HG02852 (cell line): ENCODE measurements around the gene TPPP.
A peak's percentile ranks its signal among the peaks of the same experiment; 100 is the strongest.
"Not testable (repeated sequence)": the region's sequence is repeated elsewhere in the genome, so short reads cannot be mapped to it uniquely, and the experiment has no call there.

Source experiments
- ATAC-seq: cut with Tn5 transposase; IDR thresholded peaks from one replicate; pipeline ENCODE4 v1.9.1; 2021; ENCODE audit warnings: mild to moderate bottlenecking, moderate library complexity; ENCODE audit not compliant: unreplicated experiment

Gene TPPP

GRCh38 chr5:628351-629205 lies 64.6 kb downstream of the TPPP start:
- ATAC-seq = not testable (repeated sequence)

DNA sequence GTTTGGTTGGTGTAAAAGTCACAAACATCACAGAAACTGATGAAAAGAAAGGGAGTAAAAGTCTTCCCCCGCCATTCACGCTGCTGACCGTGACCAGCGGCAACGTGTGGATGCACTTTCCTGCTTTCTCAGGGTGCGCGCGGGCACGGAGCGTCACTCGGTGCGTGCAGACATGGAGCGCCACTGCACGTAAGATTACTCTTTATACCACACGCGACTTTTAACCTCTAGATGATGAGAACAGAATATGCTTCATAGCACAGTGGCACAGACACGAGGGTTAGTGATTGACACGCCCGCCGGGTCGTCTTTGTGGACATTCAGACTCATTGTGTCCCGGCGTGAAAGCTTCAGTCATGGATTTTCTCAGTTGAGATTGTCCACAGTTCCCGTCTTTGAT lies 65.3 kb downstream of the TPPP start:
- no peak for ATAC-seq

DNA sequence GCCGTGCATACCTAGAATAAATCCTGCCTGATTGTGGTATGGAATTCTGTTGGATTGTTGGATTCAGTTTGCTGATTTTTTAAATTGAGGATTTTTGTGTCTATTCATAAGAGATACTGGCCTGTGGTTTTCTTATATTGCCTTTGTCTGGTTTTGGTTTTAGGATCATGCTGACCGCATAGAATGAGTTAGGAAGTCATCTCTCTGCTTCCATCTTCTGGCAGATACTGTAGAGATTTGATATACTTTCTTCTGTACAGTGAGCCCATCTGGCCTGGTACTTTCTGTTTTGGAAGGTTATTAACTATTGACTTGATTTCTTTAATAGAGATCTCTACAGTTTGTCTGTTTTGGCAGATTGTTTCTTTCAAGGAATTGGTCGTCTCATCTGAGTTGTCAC lies 66.3 kb downstream of the TPPP start:
- no peak for ATAC-seq

GRCh38 chr5:625516-625915 lies 67.6 kb downstream of the TPPP start:
- ATAC-seq = no peak

DNA sequence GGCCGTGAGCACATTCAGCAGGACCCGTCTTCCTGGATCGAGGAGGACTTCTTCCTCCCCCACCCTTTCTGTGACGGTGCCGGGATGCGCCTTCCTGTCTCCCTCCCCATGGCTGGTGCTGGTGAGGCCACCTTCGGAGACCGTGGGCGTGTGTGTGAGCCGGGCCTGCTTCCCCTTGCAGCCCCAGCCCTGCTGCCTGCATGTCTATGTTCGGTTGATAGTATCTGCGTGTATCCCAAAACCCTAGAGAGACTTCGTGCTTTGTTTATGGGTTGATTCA lies 68.3 kb downstream of the TPPP start:
- no peak for ATAC-seq

DNA sequence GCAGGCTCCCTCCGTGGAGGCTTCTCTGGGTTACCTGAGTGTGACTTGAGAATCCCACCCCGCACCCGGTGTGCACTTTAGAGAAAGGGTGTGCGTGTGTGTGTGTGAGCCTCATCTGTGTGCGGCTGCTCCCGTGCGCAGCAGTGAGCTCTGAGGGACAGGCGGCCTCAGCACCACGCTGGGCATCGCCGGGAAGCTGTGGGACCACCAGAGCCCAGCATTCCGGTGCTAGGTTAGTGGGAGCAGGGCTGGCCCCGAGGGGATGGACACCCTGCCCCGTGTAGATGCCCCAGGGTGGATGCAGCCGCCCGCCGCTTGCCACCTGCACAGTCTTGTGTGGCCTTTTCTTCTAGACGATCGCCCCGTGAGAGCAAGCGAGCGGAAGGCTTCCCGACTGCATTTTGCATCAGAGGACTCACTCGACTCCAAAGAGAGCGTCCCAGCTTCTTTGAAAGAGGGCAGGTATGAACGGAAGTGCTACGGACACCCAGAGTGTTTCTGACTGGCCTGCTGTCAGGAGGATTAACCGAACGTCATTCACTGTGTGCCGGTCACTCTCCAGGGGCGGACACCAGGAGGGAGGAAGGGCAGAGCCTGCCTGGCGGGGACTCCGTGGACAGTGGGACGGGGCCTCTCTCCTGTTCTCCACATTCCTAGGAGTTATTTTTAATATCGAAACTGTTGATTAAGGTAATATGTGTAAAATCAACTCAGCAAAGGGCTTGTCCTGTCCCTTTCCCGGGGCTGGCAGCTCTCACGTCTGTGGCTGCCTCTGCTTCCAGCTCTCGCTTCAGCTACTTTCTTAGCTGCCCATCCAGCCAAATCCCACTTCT lies 68.8 kb downstream of the TPPP start:
- no peak for ATAC-seq

- ATAC-seq = no peak
Measured at GRCh38 chr5:623531-623930, 69.6 kb downstream of the TPPP start.

- no peak for ATAC-seq
Measured at GRCh38 chr5:622946-623522, 70.1 kb downstream of the TPPP start.

GRCh38 chr5:622359-622758 lies 70.8 kb downstream of the TPPP start:
- ATAC-seq = no peak

- no peak for ATAC-seq
Measured at GRCh38 chr5:621341-621761, 71.8 kb downstream of the TPPP start.

DNA sequence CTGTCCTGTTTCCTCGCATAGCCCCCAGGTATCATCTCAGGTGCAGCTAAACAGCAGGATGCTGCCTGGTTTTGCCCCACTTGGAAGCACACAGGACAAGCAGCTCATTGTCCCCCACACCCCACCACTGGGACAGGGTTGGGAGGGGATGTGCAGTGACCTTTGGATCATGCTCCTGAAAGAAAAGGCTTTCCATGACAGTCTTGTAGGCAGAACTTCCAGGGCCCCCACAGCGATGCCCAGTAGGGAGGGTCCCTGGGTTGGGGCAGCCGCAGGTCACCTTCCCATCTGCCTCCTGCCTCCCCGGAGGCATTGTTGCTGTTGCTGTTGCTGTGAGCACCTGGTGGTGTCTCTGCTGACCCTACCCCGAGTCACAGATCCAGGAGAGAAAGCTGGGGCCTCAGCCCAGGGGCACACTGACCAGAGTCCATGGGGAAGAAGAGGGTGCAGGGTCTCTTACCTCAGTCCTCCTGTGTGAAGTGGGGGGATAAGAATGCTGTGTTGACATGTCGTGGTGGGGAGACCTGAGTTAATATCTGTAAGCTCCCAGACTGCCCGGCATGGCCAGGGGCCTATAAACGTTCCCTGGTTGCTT lies 72.5 kb downstream of the TPPP start:
- no peak for ATAC-seq

DNA sequence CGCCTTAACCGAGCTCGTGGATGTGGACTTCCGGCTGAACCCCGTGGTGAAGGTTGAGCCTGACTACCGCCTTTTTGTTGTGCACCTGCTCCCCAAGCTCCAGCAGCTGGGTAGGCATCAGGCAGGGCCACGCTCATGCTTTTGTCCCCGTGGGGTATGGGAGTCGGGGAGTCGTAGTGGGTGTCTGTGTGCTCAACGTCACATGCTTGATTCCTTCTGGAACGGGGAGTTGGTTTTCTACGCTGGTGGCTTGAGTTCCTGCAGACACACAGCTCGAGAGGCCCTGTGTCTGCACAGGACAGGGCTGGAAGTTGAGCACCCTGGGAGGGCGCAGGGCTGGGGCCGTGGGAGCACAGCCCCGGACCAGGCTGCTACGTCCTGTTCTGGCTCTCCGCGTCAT lies 73.0 kb downstream of the TPPP start:
- no peak for ATAC-seq

- no peak for ATAC-seq
Measured at GRCh38 chr5:619444-619843, 73.7 kb downstream of the TPPP start.

- no peak for ATAC-seq
Measured at GRCh38 chr5:618450-618849, 74.7 kb downstream of the TPPP start.

GRCh38 chr5:617896-618295 lies 75.3 kb downstream of the TPPP start:
- no peak for ATAC-seq

GRCh38 chr5:616484-617039 lies 76.6 kb downstream of the TPPP start:
- no peak for ATAC-seq

GRCh38 chr5:612498-613424 lies 80.4 kb downstream of the TPPP start:
- ATAC-seq = peak; percentile 34

- peak; percentile 75 for ATAC-seq
Measured at GRCh38 chr5:611731-612486, 81.2 kb downstream of the TPPP start, which contains the start of gene CEP72. Gene CEP72 (plus strand): TSS chr5:612340. CDS start chr5:612362, 22 bp downstream.
